GM12864 (cell line): Measurements from ENCODE around the gene FUBP1.

Experiments
- DNase-seq: peaks from one replicate; pipeline ENCODE4 v3.0.0-alpha.2; 2011; ENCODE audit warnings: low read depth
- H3K4me3 ChIP-seq: 2 replicates; pipeline ENCODE4 v1.5.1; 2011; ENCODE audit warnings: mild to moderate bottlenecking, low read depth, low read length, control low read depth
- CTCF ChIP-seq: IDR thresholded peaks from 2 replicates; pipeline ENCODE4 v1.5.1; 2011; ENCODE audit warnings: low read depth, mild to moderate bottlenecking, moderate library complexity, low read length, control low read depth, inconsistent platforms; ENCODE audit errors: missing control alignments

Gene FUBP1

DNA sequence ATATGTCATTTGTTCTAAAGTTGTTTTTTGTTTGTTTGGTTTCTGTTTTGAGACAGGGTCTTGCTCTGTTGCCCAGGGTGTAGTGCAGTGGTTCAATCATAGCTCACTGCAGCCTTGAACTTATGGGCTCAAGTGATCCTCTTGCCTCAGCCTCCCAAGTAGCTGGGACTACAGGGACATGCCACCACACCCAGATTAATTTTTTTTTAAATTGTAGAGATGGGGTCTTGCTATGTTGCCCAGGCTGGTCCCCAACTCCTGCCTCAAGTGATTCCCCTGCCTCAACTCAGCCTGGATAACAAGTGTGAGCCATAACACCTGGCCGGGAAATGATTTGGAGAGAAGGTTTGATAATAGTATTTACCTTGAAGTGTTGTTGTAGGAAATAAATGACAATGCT, 72.2 kb downstream of the FUBP1 start:
- TF ChIP-seq CTCF: no peak
- DNase-seq: no peak
- no peak overlapping the region for H3K4me3 ChIP-seq

- TF ChIP-seq CTCF: no peak
- H3K4me3 ChIP-seq: no peak overlapping the region
- DNase-seq: no peak
Measured at GRCh38 chr1:77906019-77906545, 72.8 kb downstream of the FUBP1 start.

GRCh38 chr1:77905603-77906002, 73.3 kb downstream of the FUBP1 start:
- no peak for TF ChIP-seq CTCF
- DNase-seq: no peak
- no peak overlapping the region for H3K4me3 ChIP-seq

DNA sequence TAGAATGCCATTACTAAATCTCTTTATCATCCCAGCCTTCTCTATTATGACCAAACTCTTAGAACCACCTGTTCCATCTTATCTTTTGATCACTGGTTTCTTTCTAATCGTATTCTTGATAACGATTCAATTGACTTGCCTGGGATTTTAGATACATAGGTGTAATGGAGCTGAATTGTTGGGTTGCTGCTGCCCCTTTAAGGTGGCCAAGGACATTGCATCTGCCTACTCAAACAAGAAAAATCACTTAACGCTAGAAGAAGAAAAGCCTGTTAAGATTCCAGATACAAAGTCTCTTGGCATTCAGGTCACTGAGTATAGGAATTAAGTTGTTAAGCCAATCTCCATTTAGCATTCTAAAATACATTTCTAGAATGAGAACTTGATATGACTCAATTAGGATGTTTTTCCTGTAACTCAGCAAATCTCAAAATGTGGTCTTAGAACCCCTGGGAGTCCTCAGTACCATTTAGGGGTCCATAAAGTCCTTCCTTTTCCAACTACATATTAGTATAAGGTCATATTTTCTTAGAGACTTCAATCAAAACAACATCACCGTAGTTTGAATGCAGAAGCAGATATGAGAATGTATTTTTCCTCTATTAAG, 78.1 kb downstream of the FUBP1 start:
- TF ChIP-seq CTCF: peak; percentile 57
- DNase-seq: peak; percentile 21
- H3K4me3 ChIP-seq: no peak overlapping the region

- no peak overlapping the region for H3K4me3 ChIP-seq
- no peak for DNase-seq
Measured at GRCh38 chr1:77899647-77900320, 79.1 kb downstream of the FUBP1 start.

More at GRCh38 chr1:77899647-77900320, 79.1 kb downstream of the FUBP1 start:
- TF ChIP-seq CTCF: no peak
